Neural progenitor cell (in vitro differentiated cells): ENCODE results near the gene SHH.

Experiments used
- CTCF ChIP-seq: fragments of 200-600 bp; sonication (generic); IDR thresholded peaks from 2 replicates; pipeline ENCODE4 v1.5.1; 2017; ENCODE audit warnings: antibody characterized with exemption, mild to moderate bottlenecking
- EZH2phosphoT487 ChIP-seq: fragments of 200-600 bp; sonication (generic); IDR thresholded peaks from 2 replicates; pipeline ENCODE4 v1.6.1; 2017; ENCODE audit warnings: antibody characterized with exemption

DNA sequence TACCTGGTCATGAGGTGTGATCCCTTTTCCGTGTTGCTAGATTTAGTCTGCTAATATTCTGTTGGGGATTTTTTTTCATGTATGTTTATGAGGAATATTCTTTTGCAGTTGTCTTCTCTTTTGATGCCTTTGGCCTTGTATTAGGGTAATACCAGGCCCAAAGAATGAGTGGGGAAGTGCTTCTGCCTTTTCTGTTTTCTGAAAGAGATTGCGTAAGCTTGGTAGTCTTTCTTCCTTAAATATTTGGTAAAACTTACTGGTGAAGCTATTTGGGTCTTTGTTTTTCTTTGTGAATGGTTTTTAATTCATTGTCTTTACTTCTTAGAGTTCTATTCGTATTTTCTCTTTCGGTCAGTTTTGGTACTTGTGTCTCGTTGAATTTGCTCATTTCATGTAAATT is 51.1 kb downstream of the SHH start:
- no peak for TF ChIP-seq CTCF
- no peak for TF ChIP-seq EZH2phosphoT487
